Stimulated activated CD4-positive, alpha-beta T cell treated with anti-CD3 and anti-CD28 coated beads, Interleukin-4, amount 100 ng/mL, for 24 hours (primary cell): ENCODE measurements around the gene RASSF5.
A peak's percentile ranks its signal among the peaks of the same experiment; 100 is the strongest.

Experiments
- DNase-seq: peaks from one replicate; pipeline ENCODE4 v3.0.0-alpha.2; 2020

The RASSF5 gene

GRCh38 chr1:206518743-206519142 lies 11.4 kb downstream of the RASSF5 start:
- DNase-seq: no peak

DNA sequence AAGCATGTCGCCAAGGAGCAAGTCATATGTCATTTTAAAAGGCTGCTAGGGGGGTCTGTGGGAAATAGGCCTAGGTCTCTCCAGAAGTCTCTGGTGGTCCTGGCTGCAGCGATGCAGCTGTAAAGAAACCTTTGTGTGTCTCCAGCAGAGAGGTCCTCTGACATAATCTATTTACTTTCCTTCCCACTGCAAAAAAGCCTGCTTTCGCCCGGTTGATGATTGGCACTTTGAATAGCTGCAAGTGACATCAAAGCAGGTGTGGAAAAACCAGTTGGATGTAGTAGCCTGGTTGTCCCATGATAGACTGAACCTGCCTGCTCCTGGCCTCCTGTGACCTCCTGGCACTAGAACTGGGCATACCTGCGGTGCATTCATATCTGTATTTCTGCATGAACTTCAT lies 13.8 kb downstream of the RASSF5 start:
- no peak for DNase-seq

DNA sequence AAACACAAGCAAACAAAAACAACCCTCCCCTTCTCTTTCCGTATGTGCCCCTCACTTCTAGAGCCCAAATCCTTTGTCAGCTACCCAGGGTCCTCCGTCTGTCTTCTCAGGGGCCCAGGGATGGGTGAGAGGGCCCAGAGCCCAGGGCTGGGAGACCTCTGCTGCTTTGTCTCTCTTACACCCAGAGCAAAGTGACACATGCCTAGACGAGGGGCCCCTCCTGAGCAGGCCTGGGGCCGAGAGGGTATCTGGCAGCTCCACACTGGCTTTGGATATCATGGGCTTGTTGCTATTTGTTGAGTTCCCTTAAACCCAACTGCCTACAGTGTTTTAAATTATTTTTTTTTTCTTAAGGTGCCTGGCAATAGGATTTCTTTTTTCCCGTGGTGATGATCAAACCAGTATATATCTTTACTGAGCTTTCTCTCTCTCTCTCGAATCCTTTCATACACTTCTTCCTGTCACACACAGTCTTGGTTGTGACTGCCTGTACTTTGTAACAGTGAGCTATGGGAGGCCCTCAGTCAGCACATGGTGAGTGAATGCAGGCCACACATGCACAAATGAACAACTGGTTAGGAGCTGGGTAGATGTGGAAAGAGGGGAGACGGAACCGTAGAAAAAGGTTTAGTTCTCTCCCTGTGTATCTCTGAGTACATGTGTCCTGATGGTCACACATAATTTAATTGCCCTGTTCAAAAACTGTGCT lies 14.5 kb downstream of the RASSF5 start:
- no peak for DNase-seq

DNA sequence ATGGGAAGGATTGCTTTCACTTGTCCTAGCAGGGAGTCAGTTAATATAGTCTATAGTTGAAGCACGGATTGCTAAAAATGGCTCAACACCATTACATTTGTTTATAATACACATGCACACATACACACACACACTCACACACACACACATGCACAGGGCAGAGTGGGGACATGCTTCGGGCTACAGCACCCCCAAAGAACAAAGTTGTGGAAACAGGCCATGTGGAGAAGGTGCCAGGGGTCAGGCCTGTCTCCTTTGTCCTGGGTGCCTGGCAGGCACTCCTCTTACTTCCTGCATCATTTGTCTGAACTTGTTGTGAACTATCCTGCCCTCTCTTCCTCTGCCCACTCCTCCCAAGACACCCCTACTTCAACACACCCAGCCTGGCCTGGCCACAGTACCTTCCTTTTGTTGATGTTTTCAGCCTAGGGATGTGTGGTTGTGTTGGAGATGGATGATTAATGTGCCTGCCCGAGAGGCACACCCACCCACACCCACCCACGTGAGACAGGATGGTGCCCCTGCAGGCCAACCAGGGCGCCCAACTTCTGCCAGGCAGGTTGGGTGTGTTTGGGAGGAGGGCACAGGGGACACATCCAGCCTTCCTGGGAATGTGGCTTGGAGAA lies 17.5 kb downstream of the RASSF5 start:
- DNase-seq: no peak

- no peak for DNase-seq
Observed at GRCh38 chr1:206526064-206526911, 19.0 kb downstream of the RASSF5 start.

DNA sequence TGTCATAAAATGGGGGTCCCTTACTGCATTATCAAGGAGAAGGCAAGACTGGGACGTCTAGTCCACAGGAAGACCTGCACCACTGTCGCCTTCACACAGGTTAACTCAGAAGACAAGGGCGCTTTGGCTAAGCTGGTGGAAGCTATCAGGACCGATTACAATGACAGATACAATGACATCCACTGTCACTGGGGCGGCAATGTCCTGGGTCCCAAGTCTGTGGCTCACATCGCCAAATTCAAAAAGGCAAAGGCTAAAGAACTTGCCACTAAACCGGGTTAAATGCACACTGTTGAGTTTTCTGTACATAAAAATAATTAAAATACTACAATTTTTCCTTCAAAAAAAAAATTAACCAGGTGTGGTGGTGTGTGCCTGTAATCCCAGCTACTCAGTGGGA lies 22.1 kb downstream of the RASSF5 start:
- DNase-seq: no peak

GRCh38 chr1:206532368-206532767 lies 25.0 kb downstream of the RASSF5 start:
- DNase-seq: no peak

- no peak for DNase-seq
Observed at GRCh38 chr1:206534552-206534951, 27.2 kb downstream of the RASSF5 start.

GRCh38 chr1:206535853-206536188 lies 28.5 kb downstream of the RASSF5 start:
- no peak for DNase-seq

DNA sequence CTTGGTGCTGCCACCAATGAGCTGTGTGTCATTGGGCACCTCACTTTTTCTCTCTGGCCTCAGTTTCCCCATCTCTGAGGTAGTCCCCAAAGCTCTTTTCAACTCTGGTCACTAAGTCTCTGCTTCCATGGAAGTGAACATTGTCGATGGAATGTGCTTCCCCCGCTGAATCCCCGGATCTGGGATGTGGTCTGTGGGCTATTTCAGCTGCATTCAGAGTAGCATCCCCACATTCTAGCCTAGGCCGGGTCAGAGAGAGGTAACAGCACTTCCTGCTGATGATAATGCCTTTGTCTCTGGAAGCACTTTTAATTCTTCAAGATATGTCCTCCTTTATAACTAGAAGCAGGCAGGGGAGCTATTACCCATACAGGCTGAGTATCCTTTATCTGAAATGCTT lies 29.8 kb downstream of the RASSF5 start:
- DNase-seq: no peak

DNA sequence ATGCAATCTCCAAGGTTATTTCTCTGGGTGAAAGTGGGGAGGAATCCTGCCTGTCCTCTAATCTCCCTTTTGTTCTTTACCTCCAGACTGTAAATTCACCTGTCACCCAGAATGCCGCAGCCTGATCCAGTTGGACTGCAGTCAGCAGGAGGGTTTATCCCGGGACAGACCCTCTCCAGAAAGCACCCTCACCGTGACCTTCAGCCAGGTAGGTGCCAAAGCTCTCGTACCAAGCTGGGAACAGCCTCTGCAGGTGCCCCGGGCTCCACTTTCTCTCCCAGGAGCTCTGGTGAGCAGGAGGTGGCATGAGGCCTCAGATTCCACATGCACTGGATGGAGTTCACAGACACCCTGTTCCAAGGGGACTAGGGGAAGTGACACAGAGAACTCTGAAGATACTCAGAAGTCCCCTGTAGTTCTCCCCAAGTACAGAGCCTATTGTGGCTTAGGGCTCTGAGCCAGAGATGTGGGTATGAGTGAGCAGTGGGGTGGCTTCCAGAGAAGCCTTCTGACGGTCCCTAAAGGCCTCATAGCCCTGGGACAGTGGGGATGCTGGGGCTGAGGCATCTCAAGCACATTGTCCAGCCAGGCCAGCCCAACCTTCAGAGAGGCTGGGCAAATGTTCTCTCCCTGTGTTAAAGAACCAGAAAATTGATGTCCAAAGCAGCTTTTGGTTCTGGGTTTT lies 30.9 kb downstream of the RASSF5 start:
- DNase-seq: no peak

DNA sequence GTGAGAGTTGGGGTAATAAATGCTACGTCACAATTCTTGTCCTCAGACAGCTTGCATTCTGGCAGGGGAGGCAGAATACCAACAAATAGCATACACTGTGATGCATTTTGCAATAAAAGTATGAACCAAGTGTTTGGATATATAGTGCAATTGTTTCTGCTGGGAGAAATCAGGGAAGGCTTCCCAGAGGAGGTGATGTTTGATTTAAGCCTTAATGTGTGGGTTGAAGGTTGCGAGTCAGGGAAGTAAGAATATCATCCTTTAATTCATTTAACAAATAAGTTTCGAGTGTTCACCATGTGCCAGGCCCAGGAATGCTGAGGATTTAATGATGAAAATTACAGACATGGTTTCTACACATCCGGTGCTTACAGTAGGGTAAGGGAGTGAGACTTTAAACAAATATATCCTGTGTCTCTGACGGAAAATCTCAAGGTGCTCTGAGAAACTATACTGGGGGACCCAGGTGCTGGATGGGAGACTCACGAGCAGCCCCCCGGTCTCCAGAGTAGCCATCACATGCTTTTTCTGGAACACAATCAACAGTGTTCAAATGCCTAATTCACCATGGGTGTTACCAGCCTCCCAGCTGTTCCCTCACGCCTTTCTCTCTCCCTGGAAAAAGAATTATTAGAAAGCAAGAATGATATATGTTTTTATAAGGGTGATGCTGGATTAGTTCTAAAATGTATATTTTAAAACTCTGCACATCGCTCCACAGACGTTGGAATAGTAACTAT lies 31.7 kb downstream of the RASSF5 start:
- no peak for DNase-seq

DNA sequence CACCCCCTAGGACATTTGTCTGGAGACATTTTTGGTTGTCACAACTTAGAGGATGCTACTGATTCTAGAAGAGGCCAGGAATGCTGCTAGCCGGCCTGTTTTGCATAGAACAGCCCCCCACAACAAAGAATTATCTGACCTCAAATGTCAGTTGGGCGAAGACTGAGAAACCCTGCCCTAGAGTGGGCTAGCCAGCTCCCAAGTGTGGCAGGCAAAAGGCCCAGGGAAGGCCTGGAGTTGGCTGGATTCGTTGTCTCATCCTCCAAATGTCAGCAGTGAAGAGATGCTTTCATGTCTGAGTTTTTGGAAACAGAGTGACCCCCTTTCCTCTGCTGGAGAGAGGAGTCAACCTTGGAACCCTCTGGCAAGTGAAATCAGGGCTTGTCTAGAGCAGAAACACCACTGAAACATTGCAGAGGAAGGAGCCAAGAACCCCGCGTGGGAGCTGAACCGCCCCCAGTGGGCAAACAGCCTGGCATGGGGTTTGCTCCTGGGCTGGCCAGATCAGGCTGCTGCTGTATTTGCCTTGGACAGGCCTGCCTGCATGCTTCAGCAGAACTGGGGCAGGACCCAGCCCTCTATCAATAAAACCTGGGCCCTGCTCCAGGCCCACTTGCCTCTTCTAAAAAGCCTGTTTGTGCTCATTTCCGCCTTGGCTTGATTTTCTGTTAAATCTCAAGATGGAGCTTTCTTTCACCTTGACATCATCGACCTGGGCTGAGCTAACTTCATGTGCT lies 32.9 kb downstream of the RASSF5 start:
- no peak for DNase-seq

- no peak for DNase-seq
Observed at GRCh38 chr1:206541236-206541833, 34.0 kb downstream of the RASSF5 start.

DNA sequence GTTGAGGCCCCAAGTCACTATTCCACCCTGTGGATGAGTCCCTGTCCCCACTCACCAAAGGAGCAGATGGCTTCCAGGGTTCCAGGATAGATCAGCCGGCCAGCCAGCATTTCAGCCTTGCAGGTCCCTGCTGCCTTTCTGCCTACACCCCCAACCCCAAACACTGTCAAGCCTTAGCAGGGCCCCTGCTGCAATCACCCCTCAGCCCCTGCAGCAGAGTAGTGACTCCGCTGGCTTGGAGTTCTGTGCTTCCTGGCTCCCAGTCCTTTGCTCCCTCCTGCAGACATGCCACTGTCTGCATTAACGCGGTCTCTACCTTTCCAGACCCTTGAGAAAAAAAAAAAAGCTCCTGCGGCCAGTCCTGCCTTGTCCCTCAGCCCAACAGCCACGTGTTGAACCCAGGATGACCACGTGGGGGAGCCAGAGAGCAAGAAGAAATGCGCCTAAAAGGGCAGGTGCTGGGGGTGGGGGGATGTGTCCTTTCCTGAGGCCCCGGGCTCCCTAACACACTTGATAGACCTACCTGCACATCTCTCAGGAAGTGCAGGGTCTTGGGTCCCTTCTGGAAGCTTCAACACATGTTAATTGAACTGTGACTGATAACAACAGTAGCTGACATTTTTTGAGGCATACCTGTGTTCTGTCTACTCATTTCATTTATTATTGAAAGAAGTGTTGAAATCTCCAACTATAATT lies 37.4 kb downstream of the RASSF5 start:
- DNase-seq: peak; percentile 87

GRCh38 chr1:206545351-206545750 lies 38.0 kb downstream of the RASSF5 start:
- DNase-seq: no peak

DNA sequence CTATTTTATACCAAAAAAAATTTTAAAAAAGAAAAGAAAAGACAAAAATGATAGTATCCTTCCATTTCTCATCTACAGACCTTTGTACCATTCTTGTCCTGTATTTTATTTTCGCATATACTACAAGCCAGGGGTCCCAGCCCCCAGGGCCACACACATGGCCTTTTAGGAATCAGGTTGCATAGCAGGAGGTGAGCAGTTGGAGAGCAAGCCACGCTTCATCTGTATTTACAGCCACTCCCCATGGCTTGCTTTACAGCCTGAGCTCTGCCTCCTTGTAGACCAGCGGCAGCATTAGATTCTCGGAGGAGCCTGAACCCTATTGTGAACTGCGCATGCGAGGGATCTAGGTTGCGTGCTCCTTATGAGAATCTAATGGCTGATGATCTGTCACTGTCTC lies 39.8 kb downstream of the RASSF5 start:
- DNase-seq: no peak

DNA sequence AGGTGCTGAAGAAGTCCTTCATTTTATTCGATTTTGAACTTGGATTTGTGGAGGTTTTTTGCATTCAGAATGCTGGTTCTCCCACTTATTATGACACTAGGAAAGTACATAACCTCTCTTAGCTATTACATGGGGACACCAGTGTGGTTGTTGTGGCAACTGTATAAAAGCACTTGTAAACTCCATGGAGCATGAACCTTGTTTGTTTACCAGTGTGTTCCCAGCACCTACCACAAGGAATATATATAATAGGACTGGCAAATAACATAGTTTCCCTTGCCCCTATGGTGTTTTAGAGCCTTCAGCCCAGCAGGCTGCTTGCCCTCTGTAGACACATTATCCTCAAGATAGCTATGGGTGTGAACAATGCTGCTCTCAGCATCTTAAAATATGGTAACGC lies 43.1 kb downstream of the RASSF5 start:
- no peak for DNase-seq

GRCh38 chr1:206551296-206551985 lies 44.1 kb downstream of the RASSF5 start:
- DNase-seq: no peak

- peak; percentile 80 for DNase-seq
Observed at GRCh38 chr1:206551986-206552326, 44.6 kb downstream of the RASSF5 start.
